HG02981 (cell line): ENCODE data around the gene SLC2A9.

ENCODE experiments used
- ATAC-seq: cut with Tn5 transposase; IDR thresholded peaks from one replicate; pipeline ENCODE4 v1.9.1; 2021; ENCODE audit warnings: mild to moderate bottlenecking, moderate library complexity; ENCODE audit not compliant: unreplicated experiment

The SLC2A9 gene

DNA sequence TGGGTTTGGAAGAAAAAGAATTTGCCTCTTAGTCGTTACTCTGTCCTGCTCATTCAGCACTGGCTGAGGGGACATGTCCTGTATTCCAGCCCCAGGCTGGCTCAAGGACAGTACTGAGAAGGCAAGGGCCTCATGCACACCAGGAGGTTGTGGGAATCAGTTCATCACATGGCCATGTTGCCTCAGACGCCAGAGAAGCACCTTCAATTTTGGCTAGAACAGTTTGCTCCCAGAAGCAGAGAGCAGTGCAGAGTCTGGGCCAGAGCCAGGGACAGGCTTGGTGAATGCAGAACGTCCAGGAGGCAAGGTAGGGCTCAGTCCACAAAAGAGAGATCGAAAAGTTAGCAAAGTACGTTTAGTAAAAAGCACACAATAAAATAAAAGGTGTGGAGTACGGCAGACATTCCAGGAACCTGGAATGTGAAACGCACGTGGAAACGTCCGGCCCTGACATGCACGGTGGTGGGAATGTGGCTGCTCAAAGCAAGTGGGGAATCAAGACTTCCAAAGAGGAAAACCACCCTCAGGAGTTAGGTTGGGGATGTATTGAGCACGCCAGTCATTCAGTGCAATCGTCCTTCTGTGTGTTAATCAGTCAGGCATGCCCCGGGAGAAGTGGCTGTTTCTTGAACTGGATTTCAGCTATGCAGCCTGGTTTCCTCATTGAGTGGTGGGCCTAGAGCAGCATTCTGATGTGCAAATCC is 1.2 kb upstream of the SLC2A9 start:
- ATAC-seq, result no peak

DNA sequence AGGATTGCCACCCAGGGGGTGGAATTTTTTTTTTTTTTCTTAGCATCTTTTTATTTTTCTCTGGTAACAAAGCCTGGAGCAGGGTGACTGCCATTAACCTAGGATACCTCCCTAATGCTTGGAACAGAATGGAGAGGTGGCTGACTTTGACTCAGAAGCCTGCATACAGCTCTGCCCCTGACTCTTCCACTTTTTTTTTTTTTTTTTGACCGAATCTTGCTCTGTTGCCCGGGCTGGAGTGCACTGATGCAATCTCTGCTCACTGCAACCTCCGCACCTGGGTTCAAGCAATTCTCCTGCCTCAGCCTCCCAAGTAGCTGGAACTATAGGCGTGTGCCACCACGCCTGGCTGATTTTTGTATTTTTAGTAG is 341 bp upstream of the SLC2A9 start:
- ATAC-seq, result no peak

DNA sequence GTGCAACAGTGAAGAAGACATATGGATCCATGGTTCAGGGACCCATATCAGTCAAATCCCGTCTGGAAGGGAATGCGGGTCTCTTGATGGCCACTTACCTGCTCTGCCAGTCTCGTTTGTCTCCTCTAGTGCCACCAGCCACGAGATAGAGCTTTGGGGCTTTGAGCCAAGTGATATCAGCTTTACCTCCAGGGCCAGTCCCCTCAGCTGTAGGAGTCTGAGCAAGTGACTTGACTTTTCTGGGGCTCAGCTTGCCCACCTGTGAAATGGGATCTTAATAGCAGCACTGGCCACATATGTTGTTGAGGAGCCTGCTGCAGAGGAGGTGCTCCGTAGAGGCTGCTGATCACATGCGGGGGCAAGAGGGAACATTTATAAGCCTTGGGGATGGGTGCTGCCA is 1.2 kb downstream of the SLC2A9 start:
- ATAC-seq, result no peak

DNA sequence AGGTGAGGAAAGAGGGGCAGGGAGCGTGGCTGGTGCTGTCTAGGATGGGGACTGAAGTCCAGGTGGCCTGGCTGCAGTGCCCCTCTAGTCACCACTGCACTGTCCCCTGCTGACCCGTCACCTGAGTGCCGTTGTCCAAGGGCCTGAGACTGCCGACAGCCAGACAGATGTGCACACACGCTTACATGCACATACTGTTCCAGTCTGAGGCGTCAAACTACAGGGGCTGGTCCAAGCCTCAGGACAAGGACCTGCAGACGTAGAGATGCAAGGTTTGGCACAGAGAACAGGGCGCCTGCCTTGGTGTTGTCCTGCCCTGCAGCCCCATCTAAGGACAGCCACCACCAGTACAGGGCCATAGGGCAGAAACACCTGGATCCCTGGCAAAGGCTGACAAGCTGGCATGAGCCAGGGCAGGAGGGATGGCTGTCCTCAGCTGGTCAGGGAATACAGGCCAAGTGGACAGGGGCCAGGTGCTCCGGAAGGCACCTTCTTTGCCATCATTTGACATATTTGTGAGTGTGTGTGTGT is 1.7 kb downstream of the SLC2A9 start:
- ATAC-seq, result no peak

DNA sequence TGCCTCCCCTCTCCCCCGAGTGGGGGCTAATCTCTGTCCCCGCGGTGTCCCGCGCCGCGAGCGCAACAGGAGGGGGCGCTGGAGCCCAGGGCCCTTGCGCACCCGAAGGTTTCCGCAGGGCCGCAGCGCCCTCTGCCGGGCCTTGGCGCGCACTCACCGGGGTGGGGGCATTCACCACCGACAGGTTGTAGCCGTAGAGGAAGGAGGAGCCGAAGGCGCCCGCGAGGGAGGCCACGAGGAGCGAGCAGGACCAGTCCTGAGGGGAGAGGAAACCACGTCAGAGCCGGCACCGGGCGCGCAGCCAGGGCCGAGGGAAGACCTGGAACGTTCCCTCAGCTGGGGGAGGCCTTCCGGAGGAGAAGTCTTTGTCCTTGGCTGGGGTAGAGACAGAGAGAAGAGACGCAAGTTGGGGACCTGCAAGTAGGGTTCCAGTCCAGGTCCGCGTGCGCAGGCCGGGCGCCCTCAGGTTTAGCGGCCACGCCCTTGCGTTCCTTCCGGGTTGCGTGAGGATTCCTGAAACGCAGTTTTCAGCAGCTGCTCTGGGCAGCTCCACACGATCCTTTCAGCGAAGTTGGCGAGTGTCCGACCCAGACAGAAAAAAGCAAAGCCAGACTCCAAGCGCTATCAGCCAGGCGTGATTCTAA is 2.4 kb downstream of the SLC2A9 start:
- ATAC-seq, result peak; percentile 98

DNA sequence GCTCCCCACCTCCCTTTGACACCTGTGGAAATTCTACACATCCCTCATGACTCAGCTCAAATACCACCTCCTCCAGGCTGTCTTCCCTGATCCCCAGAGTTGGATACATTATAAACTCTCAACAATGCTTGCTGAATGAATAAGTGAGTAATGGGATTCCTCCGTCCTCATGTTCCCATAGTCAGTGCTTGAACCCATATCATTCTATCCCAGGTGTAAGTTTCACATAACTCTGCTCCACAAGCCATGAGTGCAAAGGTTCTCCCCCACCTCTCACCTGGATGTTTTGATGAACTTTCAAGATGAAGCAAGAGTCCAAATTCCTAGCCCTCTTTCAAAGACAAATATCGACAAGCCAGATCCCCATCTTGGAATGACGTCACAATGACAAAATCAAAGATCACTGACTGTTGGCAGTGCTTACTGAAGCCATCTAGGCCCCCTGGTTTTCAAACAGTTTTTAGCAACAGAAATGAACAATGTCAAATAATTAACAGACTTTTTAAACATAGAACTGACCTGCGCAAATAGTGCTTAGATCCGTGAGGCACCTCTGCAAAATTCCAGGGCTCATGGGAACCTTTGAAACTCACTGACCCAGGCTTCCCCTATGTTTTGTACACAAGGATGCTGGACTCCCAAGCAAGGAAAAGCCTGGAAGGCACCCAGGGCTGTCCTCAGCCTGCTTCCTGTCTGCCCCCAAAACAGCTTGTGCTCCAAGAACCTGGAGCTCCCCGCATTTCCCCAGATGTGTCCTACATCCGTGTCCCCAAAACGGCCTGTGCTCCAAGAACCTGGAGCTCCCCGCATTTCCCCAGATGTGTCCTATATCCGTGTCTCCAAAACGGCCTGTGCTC is 4.0 kb downstream of the SLC2A9 start:
- ATAC-seq, result no peak

DNA sequence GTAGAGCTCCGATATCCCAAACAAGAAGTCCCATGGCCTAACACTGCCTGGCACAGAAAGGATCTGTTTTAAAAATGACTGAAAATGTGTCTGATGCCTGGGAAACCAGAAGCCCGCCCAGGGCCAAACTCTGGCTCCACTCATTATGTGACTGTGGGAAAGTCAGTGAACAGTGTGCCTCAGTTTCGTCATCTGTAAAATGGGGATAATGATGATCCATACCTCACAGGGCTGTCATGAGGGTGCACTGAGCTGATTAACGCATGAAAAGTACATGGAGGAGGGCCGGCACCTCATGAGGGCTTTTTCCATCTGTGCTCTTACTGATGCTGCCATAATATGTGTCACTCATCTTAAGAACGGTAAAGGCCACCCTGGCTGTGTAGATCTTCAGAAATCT is 5.1 kb downstream of the SLC2A9 start:
- ATAC-seq, result no peak

DNA sequence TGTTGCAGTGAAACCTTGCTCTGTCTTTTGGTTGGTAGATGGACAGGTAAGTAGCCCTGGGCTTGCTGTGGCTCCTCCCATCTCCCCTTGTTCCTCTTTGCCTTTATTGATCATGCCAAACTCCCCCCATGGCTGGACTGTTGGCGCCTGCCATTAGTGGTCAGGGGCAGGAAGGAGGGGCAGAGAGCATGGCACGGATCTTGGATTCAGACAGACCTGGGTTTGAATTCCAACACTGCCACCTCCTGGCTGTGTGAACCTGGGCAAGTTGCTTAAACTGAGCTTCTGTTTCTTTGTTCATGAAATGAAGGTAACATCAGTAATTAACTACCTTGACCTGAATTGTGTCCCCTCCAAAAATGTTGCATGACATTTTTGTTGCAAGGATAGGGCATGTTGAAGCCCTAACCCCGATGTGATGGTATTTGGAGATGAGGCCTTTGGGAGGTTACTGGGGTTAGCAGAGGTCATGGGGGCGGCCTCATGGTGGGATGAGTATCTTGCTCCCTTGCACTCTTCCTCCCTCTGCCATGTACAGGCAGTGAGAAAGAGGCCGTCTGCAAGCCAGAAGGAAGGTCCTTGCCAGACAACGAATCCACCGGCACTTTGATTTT is 6.0 kb downstream of the SLC2A9 start:
- ATAC-seq, result no peak

DNA sequence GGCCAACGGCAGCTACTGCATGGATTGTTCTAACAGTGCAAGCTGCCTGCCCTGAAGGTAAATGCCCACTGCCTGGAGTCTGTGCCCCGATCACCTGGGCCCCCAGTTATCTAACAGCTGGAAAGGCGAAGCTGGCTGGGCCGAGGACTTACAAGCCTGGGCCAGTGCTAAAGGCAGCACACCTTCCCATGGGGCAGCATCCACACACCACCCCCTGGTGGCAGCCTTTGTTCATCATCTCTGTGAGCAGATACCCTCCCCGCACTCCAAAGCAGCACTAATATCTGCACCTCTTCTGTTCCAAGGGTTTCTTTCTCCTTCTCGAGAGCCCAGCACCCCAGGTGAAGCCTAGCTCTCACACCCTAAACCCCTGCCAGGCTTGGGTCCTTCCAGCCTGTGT is 7.6 kb downstream of the SLC2A9 start:
- peak; percentile 42 for ATAC-seq

DNA sequence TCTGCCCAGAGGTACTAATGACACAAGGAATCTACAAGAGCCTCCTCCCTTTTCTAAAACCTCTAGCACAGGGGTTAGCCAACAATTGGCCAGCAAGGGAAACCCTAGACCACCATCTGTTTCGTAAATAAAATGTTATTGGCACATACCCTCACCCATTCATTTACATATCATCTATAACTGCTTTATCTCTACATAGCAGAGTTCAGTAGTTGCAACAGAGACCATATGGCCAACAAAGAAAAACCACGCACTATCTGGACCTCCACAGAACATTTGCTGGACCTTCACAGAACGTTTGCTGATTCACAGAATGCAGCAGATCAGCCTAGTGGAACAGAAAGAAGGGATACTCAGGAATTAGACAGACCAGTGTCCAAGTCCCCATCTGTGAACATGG is 9.4 kb downstream of the SLC2A9 start:
- ATAC-seq, result no peak

DNA sequence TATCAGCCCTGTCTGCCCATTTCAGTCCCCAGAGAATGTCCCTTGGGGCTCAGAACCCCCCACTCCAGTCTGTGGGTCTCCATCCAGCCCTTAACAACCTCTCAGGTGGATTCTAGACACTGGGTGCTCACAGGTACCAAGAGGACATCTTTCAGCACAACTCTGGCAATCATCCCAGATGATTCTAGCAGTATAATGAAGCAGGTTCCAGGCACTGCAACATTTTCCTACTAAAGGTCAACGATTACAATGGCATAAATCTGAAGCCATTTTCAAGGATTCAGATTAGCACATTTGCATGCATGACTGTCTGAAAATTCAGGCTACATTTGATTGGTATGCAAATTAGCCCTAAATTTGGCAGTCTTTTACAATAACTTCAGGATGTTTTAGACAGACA is 10.0 kb downstream of the SLC2A9 start:
- no peak for ATAC-seq

DNA sequence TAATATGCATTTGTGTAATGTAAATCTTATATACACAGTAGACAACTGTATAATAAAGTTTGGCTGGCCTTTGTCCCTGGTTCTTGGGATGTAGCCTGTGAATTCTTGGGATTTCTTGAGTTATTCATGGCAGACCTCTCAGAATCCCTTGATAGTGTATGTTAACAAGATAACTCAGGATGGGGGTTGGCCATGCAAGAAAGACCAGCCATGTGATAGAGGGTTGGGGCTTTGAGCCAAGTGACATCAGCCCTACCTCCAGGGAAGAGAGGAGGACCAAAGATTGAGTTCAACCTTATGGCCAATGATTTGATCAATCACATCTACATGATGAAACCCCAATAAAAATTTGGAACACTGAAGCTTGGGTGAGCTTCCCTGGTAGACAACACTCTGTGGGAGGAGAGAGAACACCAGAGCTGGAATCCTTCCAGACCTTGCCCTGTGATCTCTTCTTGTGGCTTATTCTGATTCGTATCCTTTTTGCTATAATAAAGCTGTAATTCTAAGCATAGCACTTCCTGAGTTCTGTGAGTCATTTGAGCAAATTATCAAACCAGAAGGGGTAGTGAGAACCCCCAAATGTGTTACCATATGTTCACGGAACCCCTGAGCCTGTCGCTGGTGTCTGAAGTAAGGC is 11.3 kb downstream of the SLC2A9 start:
- no peak for ATAC-seq

DNA sequence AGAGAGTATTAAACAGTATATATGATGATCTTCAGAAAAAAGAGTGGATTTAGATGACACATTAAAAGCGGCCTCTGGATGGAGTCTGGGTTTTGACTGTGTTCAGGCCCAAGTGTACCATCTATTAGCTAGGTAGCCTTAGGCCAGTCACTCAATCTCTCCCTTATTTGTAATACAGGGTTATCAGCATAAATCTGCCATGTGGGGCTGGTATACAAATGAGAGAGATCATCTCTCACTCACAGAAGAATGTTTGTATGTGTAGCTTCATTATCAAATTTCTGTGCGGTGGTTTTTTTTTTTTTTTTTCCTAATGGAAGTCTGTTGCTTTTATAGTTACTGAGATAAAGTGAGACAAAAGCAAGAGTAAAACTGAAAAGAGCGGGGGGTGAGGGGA is 12.7 kb downstream of the SLC2A9 start:
- no peak for ATAC-seq

DNA sequence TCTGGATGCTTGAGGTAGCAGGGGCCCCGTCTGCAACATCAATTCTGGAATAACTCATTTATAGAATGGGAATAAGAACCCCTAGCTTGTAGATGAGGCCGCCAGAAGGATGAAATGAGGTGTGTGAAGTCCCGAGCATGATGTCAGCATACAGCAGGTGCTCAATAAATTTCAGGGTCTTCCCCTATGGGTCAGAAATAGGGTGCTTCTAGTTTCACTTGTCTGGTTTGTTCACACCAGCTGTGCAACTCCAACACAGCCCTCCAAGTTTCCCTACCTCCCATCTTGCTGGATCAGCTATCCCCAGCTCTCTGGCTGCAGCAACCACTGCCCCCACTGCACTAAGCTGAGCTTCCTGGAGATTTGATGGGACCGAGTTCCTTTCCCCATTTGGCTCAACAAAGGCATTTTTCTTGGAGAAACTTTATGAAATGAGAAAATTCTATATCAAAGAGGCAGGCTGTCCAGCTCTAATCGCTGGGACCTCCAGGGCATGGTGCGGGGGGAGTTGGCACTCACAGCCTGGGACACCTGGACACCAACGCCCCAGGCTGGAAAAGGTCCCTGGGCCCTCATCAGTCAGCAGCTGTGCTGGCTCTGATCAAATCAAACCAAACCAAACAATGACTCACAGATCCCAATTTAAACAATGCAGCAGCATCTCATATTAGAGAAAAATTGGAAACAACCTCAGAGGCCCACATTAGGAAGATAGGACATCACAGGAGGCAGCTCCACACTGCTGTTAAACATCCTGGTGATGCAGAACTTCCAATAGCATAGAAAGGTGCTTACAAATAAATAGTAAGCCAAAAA is 13.3 kb downstream of the SLC2A9 start:
- peak; percentile 44 for ATAC-seq

DNA sequence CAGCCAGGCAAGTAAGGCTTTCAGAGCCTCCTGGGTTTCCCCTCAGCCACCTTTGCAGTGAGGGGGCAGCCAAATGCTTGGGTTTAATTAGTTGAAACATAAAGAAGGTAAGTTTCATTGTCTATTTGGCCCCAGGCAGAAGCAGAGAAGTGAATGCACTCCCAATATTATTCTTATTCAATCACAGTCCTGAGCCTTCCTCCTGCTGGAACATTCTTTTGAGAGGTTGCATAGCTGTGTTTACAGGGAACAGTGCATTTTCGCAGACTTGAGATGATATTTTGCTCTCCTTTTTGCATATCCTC is 13.9 kb downstream of the SLC2A9 start:
- ATAC-seq, result peak; percentile 30

DNA sequence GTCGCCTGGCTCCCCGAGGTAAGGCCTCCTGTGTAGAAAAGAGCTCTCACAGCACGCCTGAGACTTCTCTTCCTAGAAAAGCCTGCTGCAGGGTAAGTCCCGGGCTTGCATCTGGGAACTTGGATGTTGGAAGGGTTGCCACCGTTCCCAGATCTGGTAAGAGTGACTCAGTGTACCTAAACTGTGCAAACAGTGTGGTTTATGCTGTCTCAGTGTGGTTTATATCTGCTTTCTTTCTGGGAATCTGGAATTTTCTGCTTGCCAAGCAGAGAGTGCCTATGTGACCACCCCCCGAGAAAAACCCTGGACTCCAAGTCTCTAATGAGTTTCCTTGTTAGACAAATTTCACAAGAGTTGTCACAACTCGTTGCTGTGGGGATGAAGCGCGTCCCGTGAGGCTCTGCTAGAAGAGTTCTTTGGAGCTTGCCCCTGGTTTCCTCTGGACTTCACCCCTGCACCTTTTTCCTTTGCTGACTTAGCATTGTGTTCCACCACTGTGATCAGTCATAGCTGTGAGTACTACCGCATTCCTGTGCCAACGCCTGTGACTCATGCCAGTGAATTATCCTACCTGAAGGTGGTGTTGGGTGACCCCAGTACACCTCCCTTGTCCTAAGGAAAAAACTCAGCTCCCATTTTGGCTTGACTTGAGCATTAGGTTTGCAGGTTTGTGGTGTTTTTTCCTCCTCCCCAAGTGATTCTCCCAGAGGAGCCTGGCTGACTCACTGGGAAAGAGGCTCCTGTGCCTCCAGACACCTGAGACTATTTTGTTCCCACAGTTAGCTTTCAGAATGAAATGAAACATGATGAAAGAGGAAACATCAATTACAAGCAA is 14.5 kb downstream of the SLC2A9 start:
- peak; percentile 14 for ATAC-seq

DNA sequence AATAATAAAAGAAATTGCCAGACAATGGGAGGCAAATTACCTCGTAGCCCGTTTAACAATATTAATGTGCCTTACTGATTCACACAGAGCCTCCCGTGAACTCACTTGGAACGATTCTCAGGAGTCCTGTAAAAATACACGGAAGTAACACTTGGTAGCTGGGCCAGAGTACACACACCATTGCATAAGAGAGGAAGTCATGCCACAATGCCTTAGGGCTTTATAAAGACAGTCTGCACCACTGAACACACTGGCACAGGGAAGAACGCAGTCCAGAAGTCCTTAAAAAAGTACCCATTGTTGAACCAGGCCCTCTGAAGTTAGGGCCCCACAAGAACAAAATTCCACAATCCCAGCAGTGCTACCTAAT is 15.1 kb downstream of the SLC2A9 start:
- peak; percentile 32 for ATAC-seq

DNA sequence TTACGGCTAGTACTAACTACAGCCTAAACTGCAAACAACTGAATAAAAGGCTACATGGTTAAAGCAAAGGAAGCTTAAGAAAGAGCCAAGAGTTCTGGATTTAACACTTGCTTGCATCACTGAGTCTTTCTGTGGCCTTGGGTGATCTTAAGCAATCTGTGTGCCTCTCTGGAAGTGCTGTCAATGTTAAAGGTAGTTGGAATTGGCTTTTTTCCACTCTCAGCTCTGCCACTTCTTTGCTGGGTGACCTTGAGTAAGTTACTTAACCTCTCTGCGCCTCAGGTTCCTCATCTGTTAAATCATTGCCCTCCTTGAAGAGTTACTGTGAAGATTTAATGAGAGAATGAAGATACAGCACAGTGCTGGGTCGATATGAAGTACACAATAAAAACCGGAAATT is 15.7 kb downstream of the SLC2A9 start:
- no peak for ATAC-seq

DNA sequence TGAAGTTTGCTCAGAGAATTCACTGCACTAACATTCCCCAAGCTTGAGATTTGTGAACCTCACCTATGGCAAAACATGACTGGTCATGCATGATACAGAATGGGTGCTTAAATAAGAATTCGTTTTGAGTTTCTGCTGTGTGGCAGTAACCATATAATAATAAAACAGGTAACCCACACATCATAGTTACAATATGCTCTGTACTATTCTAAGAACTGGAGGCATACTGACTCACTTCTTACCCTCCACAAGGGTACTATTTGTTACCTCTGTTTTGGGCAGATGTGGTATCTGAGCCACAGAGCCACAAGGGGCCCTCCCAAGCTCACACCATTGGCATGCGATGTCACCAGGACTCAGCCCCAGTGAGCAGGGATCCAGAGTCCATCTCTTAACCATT is 17.6 kb downstream of the SLC2A9 start:
- ATAC-seq, result peak; percentile 32
